Measurements from ENCODE around the gene TFF3. TPM values are rescaled to one million over a fixed set of nuclear protein-coding genes. Genes with fewer than 3 reads are reported as not detected.

Gene TFF3
- polyA plus RNA-seq, 3 donors = 0.07 TPM; not detected in 2

DNA sequence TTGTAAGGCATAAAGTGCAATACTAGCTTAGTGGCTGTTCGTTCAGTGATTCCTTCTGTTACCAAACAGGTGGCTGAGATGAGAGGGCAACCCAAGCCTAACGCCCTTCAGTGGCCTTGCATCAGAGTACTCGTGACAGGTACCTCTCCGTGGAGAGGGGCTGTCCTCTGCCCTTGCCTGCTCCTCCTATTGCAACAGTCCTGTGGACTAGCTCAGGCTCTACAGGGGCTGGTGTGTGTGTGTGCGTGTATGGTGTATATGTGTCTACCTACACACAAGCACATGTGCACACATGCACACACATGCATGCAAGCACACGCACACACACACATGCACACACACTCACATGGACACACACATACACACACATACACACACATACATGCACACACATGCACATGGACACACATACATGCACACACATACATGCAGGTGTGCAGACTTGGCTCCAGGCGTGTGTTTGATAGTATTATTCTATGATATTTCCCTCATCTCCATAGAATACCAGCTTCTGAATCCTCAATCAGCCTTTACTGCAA, 15.1 kb downstream of the TFF3 start:
- Histone ChIP-seq H2AFZ (ENCODE audit: insufficient read depth, low read depth, low read length, poor library complexity, severe bottlenecking) (no peak overlapping the region), H3K27me3 (ENCODE audit: control insufficient read depth in 2 of 2, insufficient read depth in 2 of 2, low read length in 2 of 2) (no peaks in the 10 kb centered on the region), H3K27ac (ENCODE audit: low read depth in 1 of 2, low read length in 2 of 2) (no peak overlapping the region), H3K4me3 (replicated peaks in 1 of 3; ENCODE audit: low read depth in 2 of 3, low read length in 3 of 3) (no peak overlapping the region), H3K4me2 (replicated peaks; ENCODE audit: extremely low read depth, low read length, poor library complexity, severe bottlenecking) (no peak overlapping the region), H3K36me3 (replicated peaks in 1 of 2; ENCODE audit: control insufficient read depth in 1 of 2, insufficient read depth in 2 of 2, low read length in 2 of 2) (no peaks in the 10 kb centered on the region), H3K79me2 (ENCODE audit: insufficient read depth, low read length) (no peaks in the 10 kb centered on the region), H3K9ac (ENCODE audit: insufficient read depth, low read length, poor library complexity, severe bottlenecking) (peak overlapping the region; percentile 43), H3K9me3 (replicated peaks in 1 of 2; ENCODE audit: control insufficient read depth in 1 of 2, insufficient read depth in 1 of 2, low read length in 2 of 2) (no peaks in the 10 kb centered on the region), H3K4me1 (ENCODE audit: control insufficient read depth in 1 of 2, insufficient read depth in 2 of 2, low read length in 2 of 2) (peaks cover 16 to 21% of the 10 kb centered on the region in 2 donors), H4K20me1 (ENCODE audit: insufficient read depth, low read length) (no peaks in the 10 kb centered on the region)
- Mint-ChIP-seq H3K36me3 (peaks cover 2 to 15% of the 10 kb centered on the region in 2 donors), H3K9me3 (peaks cover 0 to 1% (median 0%) of the 10 kb centered on the region in 7 donors), H3K27me3 (ENCODE audit: low read depth in 3 of 3) (peaks cover 3 to 4% (median 4%) of the 10 kb centered on the region in 3 donors), H3K27ac (no peak overlapping the region), H3K4me3 (no peak overlapping the region), H3K4me1 (peaks cover 18% of the 10 kb centered on the region)
- TF ChIP-seq, protein P1, sequence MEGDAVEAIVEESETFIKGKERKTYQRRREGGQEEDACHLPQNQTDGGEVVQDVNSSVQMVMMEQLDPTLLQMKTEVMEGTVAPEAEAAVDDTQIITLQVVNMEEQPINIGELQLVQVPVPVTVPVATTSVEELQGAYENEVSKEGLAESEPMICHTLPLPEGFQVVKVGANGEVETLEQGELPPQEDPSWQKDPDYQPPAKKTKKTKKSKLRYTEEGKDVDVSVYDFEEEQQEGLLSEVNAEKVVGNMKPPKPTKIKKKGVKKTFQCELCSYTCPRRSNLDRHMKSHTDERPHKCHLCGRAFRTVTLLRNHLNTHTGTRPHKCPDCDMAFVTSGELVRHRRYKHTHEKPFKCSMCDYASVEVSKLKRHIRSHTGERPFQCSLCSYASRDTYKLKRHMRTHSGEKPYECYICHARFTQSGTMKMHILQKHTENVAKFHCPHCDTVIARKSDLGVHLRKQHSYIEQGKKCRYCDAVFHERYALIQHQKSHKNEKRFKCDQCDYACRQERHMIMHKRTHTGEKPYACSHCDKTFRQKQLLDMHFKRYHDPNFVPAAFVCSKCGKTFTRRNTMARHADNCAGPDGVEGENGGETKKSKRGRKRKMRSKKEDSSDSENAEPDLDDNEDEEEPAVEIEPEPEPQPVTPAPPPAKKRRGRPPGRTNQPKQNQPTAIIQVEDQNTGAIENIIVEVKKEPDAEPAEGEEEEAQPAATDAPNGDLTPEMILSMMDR (IDR thresholded peaks at IDR 0.05) = no peak
- DNase-seq = no peak
- 100% methylated on average over 2 of the region's 7 CpGs for WGBS (ENCODE audit: insufficient coverage)
- intact Hi-C loops (cut with micrococcal nuclease) = loop anchor here in 1 of 2 donors (10.0 kb wide), 1 partner anchor 225 kb away; no protein-coding TSS in a partner anchor

- no peak for DNase-seq
- peaks cover 2 to 19% of the 10 kb centered on the region in 2 donors for H3K36me3 Mint-ChIP-seq
- H3K4me1 Mint-ChIP-seq = peaks cover 18% of the 10 kb centered on the region
- peaks cover 0 to 1% (median 0%) of the 10 kb centered on the region in 7 donors for H3K9me3 Mint-ChIP-seq
- Histone ChIP-seq H3K79me2 (ENCODE audit: insufficient read depth, low read length) (no peaks in the 10 kb centered on the region), H3K36me3 (replicated peaks in 1 of 2; ENCODE audit: control insufficient read depth in 1 of 2, insufficient read depth in 2 of 2, low read length in 2 of 2) (no peaks in the 10 kb centered on the region), H3K9me3 (replicated peaks in 1 of 2; ENCODE audit: control insufficient read depth in 1 of 2, insufficient read depth in 1 of 2, low read length in 2 of 2) (no peaks in the 10 kb centered on the region), H3K4me2 (replicated peaks; ENCODE audit: extremely low read depth, low read length, poor library complexity, severe bottlenecking) (no peak overlapping the region), H3K9ac (ENCODE audit: insufficient read depth, low read length, poor library complexity, severe bottlenecking) (peak overlapping the region; percentile 43), H3K27me3 (ENCODE audit: control insufficient read depth in 2 of 2, insufficient read depth in 2 of 2, low read length in 2 of 2) (no peaks in the 10 kb centered on the region), H3K27ac (ENCODE audit: low read depth in 1 of 2, low read length in 2 of 2) (no peak overlapping the region), H3K4me1 (ENCODE audit: control insufficient read depth in 1 of 2, insufficient read depth in 2 of 2, low read length in 2 of 2) (peaks cover 16 to 21% of the 10 kb centered on the region in 2 donors), H4K20me1 (ENCODE audit: insufficient read depth, low read length) (no peaks in the 10 kb centered on the region), H2AFZ (ENCODE audit: insufficient read depth, low read depth, low read length, poor library complexity, severe bottlenecking) (no peak overlapping the region), H3K4me3 (replicated peaks in 1 of 3; ENCODE audit: low read depth in 2 of 3, low read length in 3 of 3) (no peak overlapping the region)
- intact Hi-C loops (cut with micrococcal nuclease) = loop anchor here in 1 of 2 donors (10.0 kb wide), 1 partner anchor 225 kb away; no protein-coding TSS in a partner anchor
- TF ChIP-seq, protein P1 (IDR thresholded peaks at IDR 0.05) = no peak
- 88% methylated on average over 12 of the region's 20 CpGs for WGBS (ENCODE audit: insufficient coverage)
- peak overlapping the region in 1 of 7 donors; percentile 57 for H3K27ac Mint-ChIP-seq
- peaks cover 2 to 7% (median 3%) of the 10 kb centered on the region in 3 donors for H3K27me3 Mint-ChIP-seq (ENCODE audit: low read depth in 3 of 3)
- H3K4me3 Mint-ChIP-seq = no peak overlapping the region
Measured at GRCh38 chr21:42299324-42300044, 15.7 kb downstream of the TFF3 start.
